CD14-positive monocyte (primary cell): ENCODE measurements around the gene TREX2. TPM values are rescaled to one million over a fixed set of nuclear protein-coding genes. Genes with fewer than 3 reads are reported as not detected.

Source experiments
- DNase-seq, 3 donors: peaks; one replicate each; pipeline ENCODE4 v3.0.0-alpha.2; 2011 to 2022
- H2AFZ ChIP-seq: 2 replicates; pipeline ENCODE4 v1.6.0; 2012; ENCODE audit warnings: mild to moderate bottlenecking, low read depth, low read length, inconsistent platforms; ENCODE audit not compliant: insufficient read depth, poor library complexity, severe bottlenecking
- H3K27ac ChIP-seq, 2 donors: 1 replicate in 1 of 2; 2 replicates in 1 of 2; pipeline ENCODE4 v1.5.1; 2012 to 2013; ENCODE audit warnings: low read length in 2 of 2, control low read depth in 1 of 2, inconsistent platforms in 1 of 2, low read depth in 1 of 2, mild to moderate bottlenecking in 1 of 2
- H3K27me3 ChIP-seq, 2 donors: one replicate each; pipeline versions ENCODE4 v1.6.0 to v1.6.1; 2011 to 2013; ENCODE audit warnings: low read length in 2 of 2; ENCODE audit not compliant: control insufficient read depth in 2 of 2, insufficient read depth in 2 of 2
- H3K36me3 ChIP-seq, 2 donors: replicated peaks in 1 of 2; 1 replicate in 1 of 2; 2 replicates in 1 of 2; pipeline versions ENCODE4 v1.5.1 to v1.6.1; 2012 to 2013; ENCODE audit warnings: low read length in 2 of 2, control low read depth in 1 of 2, inconsistent platforms in 1 of 2, mild to moderate bottlenecking in 1 of 2; ENCODE audit not compliant: insufficient read depth in 2 of 2, control insufficient read depth in 1 of 2
- H3K4me1 ChIP-seq, 2 donors: 1 replicate in 1 of 2; 2 replicates in 1 of 2; pipeline versions ENCODE4 v1.5.1 to v1.6.1; 2012 to 2013; ENCODE audit warnings: low read length in 2 of 2, control low read depth in 1 of 2, inconsistent platforms in 1 of 2, mild to moderate bottlenecking in 1 of 2, moderate library complexity in 1 of 2; ENCODE audit not compliant: insufficient read depth in 2 of 2, control insufficient read depth in 1 of 2
- H3K4me2 ChIP-seq: replicated peaks from 2 replicates; pipeline ENCODE3; 2012; ENCODE audit warnings: low read length, moderate library complexity, mild to moderate bottlenecking; ENCODE audit not compliant: poor library complexity, severe bottlenecking; ENCODE audit errors: extremely low read depth
- H3K4me3 ChIP-seq, 3 experiments: fragments of 200-600 bp in 1 of 3; sonication (generic) in 1 of 3; replicated peaks in 1 of 3; 1 replicate in 2 of 3; 2 replicates in 1 of 3; pipeline ENCODE4 v1.5.1; 2011 to 2013; ENCODE audit warnings: low read length in 3 of 3, mild to moderate bottlenecking in 3 of 3, control low read depth in 2 of 3, low read depth in 2 of 3, inconsistent platforms in 1 of 3, moderate library complexity in 1 of 3
- H3K79me2 ChIP-seq: 2 replicates; pipeline ENCODE4 v1.6.0; 2012; ENCODE audit warnings: mild to moderate bottlenecking, control low read depth, inconsistent platforms, low read length, moderate library complexity; ENCODE audit not compliant: insufficient read depth
- H3K9ac ChIP-seq: 2 replicates; pipeline ENCODE4 v1.6.0; 2017; ENCODE audit warnings: low read length, mild to moderate bottlenecking; ENCODE audit not compliant: insufficient read depth, poor library complexity, severe bottlenecking
- H3K9me3 ChIP-seq, 2 donors: replicated peaks in 1 of 2; 1 replicate in 1 of 2; 2 replicates in 1 of 2; pipeline versions ENCODE4 v1.5.1 to v1.6.1; 2012 to 2013; ENCODE audit warnings: low read length in 2 of 2, control low read depth in 1 of 2; ENCODE audit not compliant: control insufficient read depth in 1 of 2, insufficient read depth in 1 of 2
- H4K20me1 ChIP-seq: 2 replicates; pipeline ENCODE4 v1.6.0; 2012; ENCODE audit warnings: mild to moderate bottlenecking, low read length, control low read depth, moderate library complexity; ENCODE audit not compliant: insufficient read depth
- H3K27ac Mint-ChIP-seq, 7 donors: one replicate each; pipeline ENCODE4 v1.8.0; 2020; ENCODE audit warnings: mild to moderate bottlenecking in 7 of 7, mixed read lengths in 7 of 7, moderate library complexity in 6 of 7, inconsistent platforms in 2 of 7
- H3K27me3 Mint-ChIP-seq, 3 donors: one replicate each; pipeline ENCODE4 v1.8.0; 2021 to 2022; ENCODE audit warnings: low read depth in 3 of 3, mild to moderate bottlenecking in 3 of 3, mixed read lengths in 3 of 3, moderate library complexity in 3 of 3, inconsistent platforms in 1 of 3
- H3K36me3 Mint-ChIP-seq, 2 donors: one replicate each; pipeline ENCODE4 v1.8.0; 2020; ENCODE audit warnings: mixed read lengths in 2 of 2, inconsistent platforms in 1 of 2, mild to moderate bottlenecking in 1 of 2
- H3K4me1 Mint-ChIP-seq: one replicate; pipeline ENCODE4 v1.8.0; 2020; ENCODE audit warnings: mild to moderate bottlenecking, mixed read lengths
- H3K4me3 Mint-ChIP-seq, 2 donors: one replicate each; pipeline ENCODE4 v1.8.0; 2020; ENCODE audit warnings: mild to moderate bottlenecking in 2 of 2, mixed read lengths in 2 of 2, moderate library complexity in 1 of 2
- H3K9me3 Mint-ChIP-seq, 7 donors: one replicate each; pipeline ENCODE4 v1.8.0; 2020 to 2022; ENCODE audit warnings: mixed read lengths in 7 of 7, mild to moderate bottlenecking in 6 of 7, moderate library complexity in 6 of 7, inconsistent platforms in 2 of 7
- CTCF ChIP-seq: fragments of 200-600 bp; IDR thresholded peaks from one replicate; pipeline ENCODE4 v1.8.0; 2022; ENCODE audit warnings: antibody characterized with exemption, mild to moderate bottlenecking
- WGBS: methylation state at CpG from one replicate; pipeline ENCODE4 v1.1.5; 2013; ENCODE audit warnings: missing lambda C conversion rate; ENCODE audit not compliant: insufficient coverage; 5-methylcytosine and 5-hydroxymethylcytosine counted together
- intact Hi-C, 2 donors: fragments of 100-400 bp; cut with micrococcal nuclease; formaldehyde crosslinking; loops; one replicate each; pipeline versions ENCODE4 v1.15.0 to v1.15.1; 2023
- polyA plus RNA-seq, 3 donors: library from polyadenylated mRNA; depleted of rRNA in 1 of 3; unstranded in 2 of 3; stranded (reverse) in 1 of 3; fragments of 300-500 nt in 2 of 3; fragments of >200 nt in 1 of 3; fragmentation: Illumina TruSeq in 2 of 3; gene quantifications; 1 replicate in 2 of 3; 2 replicates in 1 of 3; pipeline ENCODE4 v1.2.3, GENCODE V29; 2012 to 2021

TREX2 gene
- polyA plus RNA-seq, 3 donors: 1.5 TPM; not detected in 2

- H3K9me3 Mint-ChIP-seq: peaks cover 0 to 1% (median 0%) of the 10 kb centered on the region in 7 donors
- H3K4me1 ChIP-seq: peaks cover 28 to 29% of the 10 kb centered on the region in 2 donors
- H2AFZ ChIP-seq: no peak overlapping the region
- peaks cover 0 to 11% (median 8%) of the 10 kb centered on the region in 3 donors for H3K27me3 Mint-ChIP-seq
- H3K36me3 ChIP-seq: no peaks in the 10 kb centered on the region
- H3K27me3 ChIP-seq: no peaks in the 10 kb centered on the region
- H3K4me3 ChIP-seq: no peak overlapping the region
- H3K27ac ChIP-seq: no peak overlapping the region
- H3K36me3 Mint-ChIP-seq: no peaks in the 10 kb centered on the region
- no peak overlapping the region for H3K9ac ChIP-seq
- H3K4me1 Mint-ChIP-seq: peaks cover 33% of the 10 kb centered on the region
- WGBS: 85% methylated on average over 5 of the region's 30 CpGs
- no peak overlapping the region for H3K4me3 Mint-ChIP-seq
- TF ChIP-seq CTCF: no peak
- no peak for DNase-seq
- no peaks in the 10 kb centered on the region for H3K9me3 ChIP-seq
- no peak overlapping the region for H3K4me2 ChIP-seq
- no peak overlapping the region for H3K27ac Mint-ChIP-seq
- intact Hi-C loops: no loop called here
- H3K79me2 ChIP-seq: peaks cover 6% of the 10 kb centered on the region
- no peaks in the 10 kb centered on the region for H4K20me1 ChIP-seq
Measured at GRCh38 chrX:153409414-153410101, 36.3 kb downstream of the TREX2 start.

GRCh38 chrX:153408871-153409351 lies 36.9 kb downstream of the TREX2 start:
- no peak overlapping the region for H3K9ac ChIP-seq
- H3K4me2 ChIP-seq: no peak overlapping the region
- H3K36me3 Mint-ChIP-seq: no peaks in the 10 kb centered on the region
- TF ChIP-seq CTCF: no peak
- no peaks in the 10 kb centered on the region for H3K27me3 ChIP-seq
- no peak for DNase-seq
- H3K9me3 Mint-ChIP-seq: peaks cover 0 to 1% (median 0%) of the 10 kb centered on the region in 7 donors
- no peak overlapping the region for H3K27ac ChIP-seq
- peaks cover 6% of the 10 kb centered on the region for H3K79me2 ChIP-seq
- no peaks in the 10 kb centered on the region for H3K9me3 ChIP-seq
- WGBS: 92% methylated on average over 2 of the region's 12 CpGs
- H3K27ac Mint-ChIP-seq: no peak overlapping the region
- H3K4me3 Mint-ChIP-seq: no peak overlapping the region
- no peaks in the 10 kb centered on the region for H4K20me1 ChIP-seq
- no peak overlapping the region for H3K4me3 ChIP-seq
- peaks cover 22 to 23% of the 10 kb centered on the region in 2 donors for H3K4me1 ChIP-seq
- intact Hi-C loops: no loop called here
- H3K27me3 Mint-ChIP-seq: peaks cover 0 to 11% (median 8%) of the 10 kb centered on the region in 3 donors
- H3K4me1 Mint-ChIP-seq: peaks cover 27% of the 10 kb centered on the region
- no peaks in the 10 kb centered on the region for H3K36me3 ChIP-seq
- H2AFZ ChIP-seq: no peak overlapping the region
